LoVo (cell line): ENCODE data around the gene ZNF467.

Source experiments
- DNase-seq: peaks from one replicate; pipeline ENCODE4 v3.0.0-alpha.2; 2016; ENCODE audit warnings: low spot score

ZNF467 gene

GRCh38 chr7:149727053-149727898, 46.1 kb downstream of the ZNF467 start:
- DNase-seq: no peak

- DNase-seq: no peak
Measured at GRCh38 chr7:149725916-149726315, 47.5 kb downstream of the ZNF467 start.

GRCh38 chr7:149725426-149725821, 48.0 kb downstream of the ZNF467 start:
- no peak for DNase-seq

GRCh38 chr7:149724661-149725425, 48.5 kb downstream of the ZNF467 start:
- DNase-seq: no peak

GRCh38 chr7:149723795-149724495, 49.4 kb downstream of the ZNF467 start:
- no peak for DNase-seq

- no peak for DNase-seq
Measured at GRCh38 chr7:149723082-149723767, 50.2 kb downstream of the ZNF467 start.

GRCh38 chr7:149722356-149722957, 50.9 kb downstream of the ZNF467 start:
- no peak for DNase-seq

- DNase-seq: no peak
Measured at GRCh38 chr7:149721084-149721601, 52.2 kb downstream of the ZNF467 start.

- DNase-seq: no peak
Measured at GRCh38 chr7:149720372-149721083, 52.9 kb downstream of the ZNF467 start.

- no peak for DNase-seq
Measured at GRCh38 chr7:149719912-149720335, 53.5 kb downstream of the ZNF467 start.

- no peak for DNase-seq
Measured at GRCh38 chr7:149719050-149719899, 54.1 kb downstream of the ZNF467 start.

GRCh38 chr7:149718730-149719049, 54.7 kb downstream of the ZNF467 start:
- DNase-seq: no peak

GRCh38 chr7:149717481-149717880, 55.9 kb downstream of the ZNF467 start:
- DNase-seq: no peak

GRCh38 chr7:149716932-149717307, 56.5 kb downstream of the ZNF467 start:
- DNase-seq: no peak

GRCh38 chr7:149716007-149716931, 57.1 kb downstream of the ZNF467 start:
- DNase-seq: no peak

GRCh38 chr7:149715476-149715875, 57.9 kb downstream of the ZNF467 start:
- no peak for DNase-seq

GRCh38 chr7:149714910-149715471, 58.4 kb downstream of the ZNF467 start:
- no peak for DNase-seq
